ENCODE results near the gene PANK2. TPM values are rescaled to one million over a fixed set of nuclear protein-coding genes. Genes with fewer than 3 reads are reported as not detected.
A peak's percentile ranks its signal among the peaks of the same experiment; 100 is the strongest.

PANK2 gene
- total RNA-seq, 2 experiments from 2014 or later = 49.0 to 51.1 TPM

DNA sequence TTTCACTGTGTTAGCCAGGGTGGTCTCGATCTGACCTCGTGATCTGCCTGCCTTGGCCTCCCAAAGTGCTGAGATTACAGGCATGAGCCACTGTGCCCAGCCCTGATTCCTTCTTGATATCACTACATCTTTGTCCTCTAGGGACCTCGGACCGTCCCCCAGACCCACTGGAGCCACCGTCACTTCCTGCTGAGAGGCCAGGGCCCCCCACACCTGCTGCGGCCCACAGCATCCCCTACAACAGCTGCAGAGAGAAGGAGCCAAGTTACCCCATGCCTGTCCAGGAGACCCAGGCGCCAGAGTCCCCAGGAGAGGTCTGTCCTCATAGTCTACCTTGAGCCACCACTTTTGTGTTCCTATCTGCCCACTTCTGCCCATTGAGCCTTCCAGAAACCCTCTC, 28.0 kb upstream of the PANK2 start:
- no peak overlapping the region for H3K27ac Mint-ChIP-seq
- ChIA-PET CTCF (no interaction called here), POLR2A (no interaction called here)
- Histone ChIP-seq H3K4me1 (ENCODE audit: insufficient read depth, low read length) (no peaks in the 10 kb centered on the region), H3K27me3 (ENCODE audit: control insufficient read depth in 1 of 2, insufficient read depth in 2 of 2, low read length in 2 of 2) (no peaks in the 10 kb centered on the region), H3K27ac (ENCODE audit: low read depth in 1 of 2, low read length in 2 of 2) (no peak overlapping the region), H3K36me3 (ENCODE audit: insufficient read depth, low read length) (peaks cover 80% of the 10 kb centered on the region), H3K9me3 (ENCODE audit: control insufficient read depth in 1 of 2, insufficient read depth in 1 of 2, low read length in 2 of 2) (peaks cover 0 to 5% of the 10 kb centered on the region in 2 experiments), H3K4me3 (ENCODE audit: low read length) (no peak overlapping the region)
- no peak for DNase-seq
- H3K27me3 Mint-ChIP-seq = no peaks in the 10 kb centered on the region
- no peak overlapping the region for H3K4me3 Mint-ChIP-seq
- TF ChIP-seq CTCF (IDR thresholded peaks at IDR 0.05) = no peak
- H3K36me3 Mint-ChIP-seq (ENCODE audit: low read depth) = peaks cover 73% of the 10 kb centered on the region
- ATAC-seq (ENCODE audit: poor library complexity) = no peak
- peaks cover 8% of the 10 kb centered on the region for H3K4me1 Mint-ChIP-seq (ENCODE audit: low read depth)
- no peaks in the 10 kb centered on the region for H3K9me3 Mint-ChIP-seq
- intact Hi-C loops (cut with DNase I, micrococcal nuclease) = no loop called here

DNA sequence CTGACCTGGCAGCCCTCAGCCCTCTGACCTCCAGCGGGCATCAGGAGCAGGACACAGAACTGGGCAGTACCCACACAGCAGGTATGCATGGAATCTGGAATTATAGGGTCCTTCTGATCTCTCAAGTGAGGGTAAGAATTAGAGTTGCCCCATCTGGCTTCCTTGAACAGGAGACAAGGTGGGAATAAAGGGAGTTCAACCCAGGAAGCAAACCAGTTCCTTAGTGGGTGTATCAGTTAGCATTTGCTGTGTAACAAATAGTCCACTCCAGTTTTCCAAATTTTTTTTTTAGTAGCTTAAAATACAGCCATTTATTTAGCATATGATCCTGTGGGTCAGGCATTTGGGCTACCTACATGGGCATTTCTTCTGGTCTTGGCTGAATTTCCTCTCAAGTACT, 26.9 kb upstream of the PANK2 start:
- Mint-ChIP-seq H3K4me3 (no peak overlapping the region), H3K9me3 (no peaks in the 10 kb centered on the region), H3K27ac (peak overlapping the region; percentile 33), H3K27me3 (no peaks in the 10 kb centered on the region), H3K4me1 (ENCODE audit: low read depth) (peaks cover 4% of the 10 kb centered on the region), H3K36me3 (ENCODE audit: low read depth) (peaks cover 74% of the 10 kb centered on the region)
- POLR2A ChIA-PET = no interaction called here
- Histone ChIP-seq H3K27ac (ENCODE audit: low read depth in 1 of 2, low read length in 2 of 2) (no peak overlapping the region), H3K36me3 (ENCODE audit: insufficient read depth, low read length) (peaks cover 77% of the 10 kb centered on the region), H3K4me3 (ENCODE audit: low read length) (no peak overlapping the region), H3K9me3 (ENCODE audit: control insufficient read depth in 1 of 2, insufficient read depth in 1 of 2, low read length in 2 of 2) (peaks cover 0 to 5% of the 10 kb centered on the region in 2 experiments), H3K27me3 (ENCODE audit: control insufficient read depth in 1 of 2, insufficient read depth in 2 of 2, low read length in 2 of 2) (no peaks in the 10 kb centered on the region), H3K4me1 (ENCODE audit: insufficient read depth, low read length) (no peaks in the 10 kb centered on the region)
- TF ChIP-seq CTCF (IDR thresholded peaks at IDR 0.05) = no peak
- ATAC-seq (ENCODE audit: poor library complexity) (no peak), DNase-seq (no peak)
- intact Hi-C loops (cut with DNase I, micrococcal nuclease) = no loop called here
- CTCF ChIA-PET = no interaction called here

DNA sequence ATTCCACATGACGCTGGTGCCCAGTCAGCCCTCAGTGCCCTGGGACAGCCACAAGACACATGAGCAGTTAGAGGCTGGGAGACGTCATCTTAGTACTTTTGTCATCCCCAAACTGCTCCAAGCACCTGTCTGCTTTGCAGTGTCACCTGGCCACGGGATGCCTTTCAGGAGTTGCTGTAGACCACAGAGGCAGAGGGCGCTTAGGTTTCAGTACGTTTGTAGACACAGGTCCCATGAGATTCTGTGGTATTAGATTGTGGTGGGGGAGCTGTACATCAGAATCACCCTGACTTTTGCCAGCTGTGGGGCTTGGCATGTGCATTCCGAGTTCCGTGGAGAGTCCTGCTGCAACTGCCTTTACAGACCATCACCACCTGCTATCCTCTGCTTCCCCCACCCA, 25.9 kb upstream of the PANK2 start:
- Mint-ChIP-seq H3K9me3 (no peaks in the 10 kb centered on the region), H3K4me3 (no peak overlapping the region), H3K36me3 (ENCODE audit: low read depth) (peaks cover 74% of the 10 kb centered on the region), H3K27ac (no peak overlapping the region), H3K27me3 (no peaks in the 10 kb centered on the region), H3K4me1 (ENCODE audit: low read depth) (peaks cover 4% of the 10 kb centered on the region)
- no peak for TF ChIP-seq CTCF (IDR thresholded peaks at IDR 0.05)
- Histone ChIP-seq H3K9me3 (ENCODE audit: control insufficient read depth in 1 of 2, insufficient read depth in 1 of 2, low read length in 2 of 2) (peaks cover 0 to 5% of the 10 kb centered on the region in 2 experiments), H3K4me1 (ENCODE audit: insufficient read depth, low read length) (no peaks in the 10 kb centered on the region), H3K4me3 (ENCODE audit: low read length) (no peak overlapping the region), H3K27ac (ENCODE audit: low read depth in 1 of 2, low read length in 2 of 2) (no peak overlapping the region), H3K36me3 (ENCODE audit: insufficient read depth, low read length) (peaks cover 67% of the 10 kb centered on the region), H3K27me3 (ENCODE audit: control insufficient read depth in 1 of 2, insufficient read depth in 2 of 2, low read length in 2 of 2) (no peaks in the 10 kb centered on the region)
- intact Hi-C loops (cut with DNase I, micrococcal nuclease) = no loop called here
- ChIA-PET CTCF (no interaction called here), POLR2A (no interaction called here)
- DNase-seq (no peak), ATAC-seq (ENCODE audit: poor library complexity) (no peak)
